H1 (cell line): ENCODE results near the gene TMEM134. TPM values are rescaled to one million over a fixed set of nuclear protein-coding genes. Genes with fewer than 3 reads are reported as not detected.
A peak's percentile ranks its signal among the peaks of the same experiment; 100 is the strongest.

ENCODE experiments used
- CTCF ChIA-PET: fragments of 300-600 bp; sonication (Branson Sonifier 250); formaldehyde crosslinking; loops from one replicate; lab custom pipeline; 2021; ENCODE audit not compliant: partially characterized antibody; lab: Charles Lee
- POLR2A ChIA-PET: fragments of 300-600 bp; sonication (Branson Sonifier 250); formaldehyde crosslinking; loops from one replicate; lab custom pipeline; 2021; ENCODE audit warnings: inconsistent platforms; ENCODE audit not compliant: partially characterized antibody; lab: Charles Lee
- DNase-seq, 2 experiments: peaks; one replicate each; pipeline versions ENCODE4 v3.0.0 to v3.0.0-alpha.2; 2010 to 2022; ENCODE audit warnings: low spot score in 2 of 2, low read depth in 1 of 2, mixed read lengths in 1 of 2
- FAIRE-seq: peaks from 2 replicates; lab custom pipeline; 2011; peaks lifted over from hg19 to GRCh38; lab: Jason Lieb, UNC
- H2AFZ ChIP-seq: 2 replicates; pipeline ENCODE4 v1.8.1; 2012; ENCODE audit warnings: low read length, inconsistent platforms
- H2AK5ac ChIP-seq: 2 replicates; pipeline ENCODE4 v1.6.1; 2013; ENCODE audit warnings: low read depth, low read length
- H2BK120ac ChIP-seq: replicated peaks from 2 replicates; pipeline ENCODE3; 2013; ENCODE audit warnings: low read depth, low read length, inconsistent platforms
- H2BK12ac ChIP-seq: 2 replicates; pipeline ENCODE4 v1.6.1; 2013; ENCODE audit warnings: low read depth, low read length
- H2BK15ac ChIP-seq: 2 replicates; pipeline ENCODE4 v1.6.1; 2013; ENCODE audit warnings: low read length
- H2BK20ac ChIP-seq: 2 replicates; pipeline ENCODE4 v1.6.1; 2013; ENCODE audit warnings: low read length
- H2BK5ac ChIP-seq: 2 replicates; pipeline ENCODE4 v1.6.1; 2013; ENCODE audit warnings: low read depth, low read length
- H3K14ac ChIP-seq: 2 replicates; pipeline ENCODE4 v1.6.1; 2013; ENCODE audit warnings: inconsistent platforms; ENCODE audit not compliant: insufficient read length
- H3K18ac ChIP-seq: 2 replicates; pipeline ENCODE4 v1.6.1; 2013; ENCODE audit warnings: low read length; ENCODE audit errors: extremely low read depth
- H3K23ac ChIP-seq: 2 replicates; pipeline ENCODE4 v1.6.1; 2013; ENCODE audit warnings: inconsistent platforms; ENCODE audit not compliant: insufficient read length
- H3K23me2 ChIP-seq: 2 replicates; pipeline ENCODE4 v1.6.1; 2013; ENCODE audit warnings: low read depth, low read length
- H3K27ac ChIP-seq: 2 replicates; pipeline ENCODE4 v1.6.1; 2011; ENCODE audit warnings: low read depth, low read length, inconsistent platforms
- H3K27me3 ChIP-seq, 4 experiments: replicated peaks in 1 of 4; 1 replicate in 1 of 4; 2 replicates in 3 of 4; pipeline versions ENCODE4 v1.6.1 to v1.8.1; 2011 to 2013; ENCODE audit warnings: low read length in 3 of 4, mild to moderate bottlenecking in 3 of 4, inconsistent platforms in 2 of 4, mixed read lengths in 2 of 4, moderate library complexity in 1 of 4; ENCODE audit not compliant: control insufficient read depth in 3 of 4, insufficient read depth in 3 of 4; ENCODE audit errors: extremely low read depth in 1 of 4
- H3K36me3 ChIP-seq, 4 experiments: 2 replicates each; pipeline versions ENCODE4 v1.6.1 to v1.8.1; 2011 to 2013; ENCODE audit warnings: mild to moderate bottlenecking in 4 of 4, low read length in 3 of 4, moderate library complexity in 2 of 4, control low read depth in 1 of 4, inconsistent platforms in 1 of 4; ENCODE audit not compliant: insufficient read depth in 4 of 4, control insufficient read depth in 2 of 4
- H3K4ac ChIP-seq: replicated peaks from 2 replicates; pipeline ENCODE3; 2013; ENCODE audit warnings: low read length, low read depth, mixed read lengths, inconsistent platforms; ENCODE audit not compliant: insufficient read length
- H3K4me1 ChIP-seq, 4 experiments: replicated peaks in 1 of 4; 1 replicate in 1 of 4; 2 replicates in 3 of 4; pipeline versions ENCODE4 v1.6.1 to v1.8.1; 2011 to 2013; ENCODE audit warnings: low read length in 3 of 4, inconsistent platforms in 2 of 4, mixed read lengths in 1 of 4; ENCODE audit not compliant: insufficient read depth in 4 of 4, control insufficient read depth in 3 of 4
- H3K4me2 ChIP-seq, 2 experiments: 2 replicates each; pipeline versions ENCODE4 v1.6.1 to v1.8.1; 2011 to 2013; ENCODE audit warnings: low read depth in 2 of 2, low read length in 2 of 2, control low read depth in 1 of 2, inconsistent platforms in 1 of 2, mild to moderate bottlenecking in 1 of 2; ENCODE audit not compliant: insufficient read depth in 1 of 2
- H3K4me3 ChIP-seq, 4 experiments: fragments of 200-600, 300-600 bp in 1 of 4; sonication (generic), shearing (Covaris generic), sonication (Bioruptor Twin) in 1 of 4; 2 replicates each; pipeline versions ENCODE4 v1.5.1 to v1.8.1; 2011 to 2016; ENCODE audit warnings: low read length in 4 of 4, low read depth in 3 of 4, control low read depth in 2 of 4, inconsistent platforms in 2 of 4, mild to moderate bottlenecking in 2 of 4, mixed read lengths in 1 of 4, moderate library complexity in 1 of 4; ENCODE audit not compliant: insufficient read depth in 2 of 4; ENCODE audit errors: extremely low read depth in 1 of 4
- H3K56ac ChIP-seq: replicated peaks from 2 replicates; pipeline ENCODE3; 2013; ENCODE audit warnings: low read depth, mild to moderate bottlenecking, mixed read lengths, low read length, inconsistent platforms; ENCODE audit not compliant: insufficient read length
- H3K79me1 ChIP-seq: 2 replicates; pipeline ENCODE4 v1.6.1; 2013; ENCODE audit warnings: low read depth, low read length, control low read depth
- H3K79me2 ChIP-seq, 2 experiments: 2 replicates each; pipeline versions ENCODE4 v1.6.1 to v1.8.1; 2012 to 2013; ENCODE audit warnings: low read length in 2 of 2, mild to moderate bottlenecking in 2 of 2, inconsistent platforms in 1 of 2; ENCODE audit not compliant: insufficient read depth in 2 of 2, control insufficient read depth in 1 of 2
- H3K9ac ChIP-seq, 4 experiments: replicated peaks in 1 of 4; 1 replicate in 1 of 4; 2 replicates in 3 of 4; pipeline versions ENCODE4 v1.6.1 to v1.8.1; 2011 to 2013; ENCODE audit warnings: low read depth in 3 of 4, low read length in 3 of 4, control low read depth in 2 of 4, mild to moderate bottlenecking in 2 of 4, moderate library complexity in 2 of 4, inconsistent platforms in 1 of 4; ENCODE audit errors: extremely low read depth in 1 of 4
- H3K9me3 ChIP-seq, 2 experiments: 2 replicates each; pipeline versions ENCODE4 v1.6.1 to v1.8.1; 2012 to 2013; ENCODE audit warnings: mild to moderate bottlenecking in 2 of 2, moderate library complexity in 2 of 2, control low read depth in 1 of 2, inconsistent platforms in 1 of 2, low read depth in 1 of 2, low read length in 1 of 2, mixed read lengths in 1 of 2; ENCODE audit not compliant: insufficient read depth in 2 of 2
- H4K20me1 ChIP-seq, 2 experiments: replicated peaks in 1 of 2; 2 replicates each; pipeline versions ENCODE3 to v1.8.1; 2011 to 2013; ENCODE audit warnings: inconsistent platforms in 2 of 2, low read length in 2 of 2, mild to moderate bottlenecking in 1 of 2; ENCODE audit not compliant: insufficient read depth in 2 of 2, control insufficient read depth in 1 of 2
- H4K5ac ChIP-seq: 2 replicates; pipeline ENCODE4 v1.6.1; 2013; ENCODE audit warnings: low read length, low read depth, mixed read lengths, inconsistent platforms; ENCODE audit not compliant: insufficient read length
- H4K8ac ChIP-seq: 2 replicates; pipeline ENCODE4 v1.8.0; 2013; ENCODE audit warnings: mild to moderate bottlenecking, moderate library complexity, low read length, inconsistent platforms; ENCODE audit not compliant: insufficient read depth; ENCODE audit errors: extremely low read depth
- H4K91ac ChIP-seq: replicated peaks from 2 replicates; pipeline ENCODE3; 2013; ENCODE audit warnings: low read length, mixed read lengths, inconsistent platforms; ENCODE audit not compliant: insufficient read length
- ATF2 ChIP-seq: IDR thresholded peaks from 2 replicates; pipeline ENCODE4 v1.6.1; 2012; ENCODE audit warnings: low read length, inconsistent platforms
- CTBP2 ChIP-seq: IDR thresholded peaks from 2 replicates; pipeline ENCODE4 v1.7.0; 2011; ENCODE audit warnings: borderline replicate concordance, mild to moderate bottlenecking, moderate library complexity, mixed read lengths, low read length; ENCODE audit not compliant: insufficient read depth, insufficient read length
- CTCF ChIP-seq, 3 experiments: IDR thresholded peaks; 1 replicate in 2 of 3; 2 replicates in 1 of 3; pipeline versions ENCODE4 v1.5.1 to v1.6.1; 2011; ENCODE audit warnings: low read length in 3 of 3, mild to moderate bottlenecking in 3 of 3, inconsistent platforms in 2 of 3, low read depth in 1 of 3, moderate library complexity in 1 of 3; ENCODE audit not compliant: insufficient read depth in 1 of 3; ENCODE audit errors: control extremely low read depth in 1 of 3
- HDAC6 ChIP-seq: IDR thresholded peaks from one replicate; pipeline ENCODE4 v1.7.1; 2012; ENCODE audit warnings: low read depth, mild to moderate bottlenecking, inconsistent platforms, low read length, moderate library complexity
- SP2 ChIP-seq: IDR thresholded peaks from 2 replicates; pipeline ENCODE4 v1.6.1; 2012; ENCODE audit warnings: mild to moderate bottlenecking, low read length, inconsistent platforms
- YY1 ChIP-seq: IDR thresholded peaks from 2 replicates; pipeline ENCODE4 v1.6.1; 2011; ENCODE audit warnings: low read depth, mild to moderate bottlenecking, low read length
- whole genome bisulfite sequencing, 2 experiments: shearing (Covaris generic) in 1 of 2; methylation state at CpG; one replicate each; pipeline versions ENCODE4 v1.1.6 to v1.1.7; 2013 to 2015; ENCODE audit warnings: low lambda C conversion rate in 2 of 2, mixed read lengths in 2 of 2, inconsistent platforms in 1 of 2, low coverage in 1 of 2, missing lambda C conversion rate in 1 of 2; ENCODE audit not compliant: insufficient replicate concordance in 2 of 2, insufficient coverage in 1 of 2, insufficient read length in 1 of 2; ENCODE audit errors: extremely low coverage in 1 of 2, missing lambda C conversion rate in 1 of 2; 5-methylcytosine and 5-hydroxymethylcytosine counted together
- polyA plus RNA-seq, 7 experiments: library from polyadenylated mRNA; depleted of rRNA in 3 of 7; stranded (reverse) in 5 of 7; unstranded in 2 of 7; fragments of >200 nt in 5 of 7; fragments of 200-250 nt in 2 of 7; gene quantifications; 1 replicate in 5 of 7; 2 replicates in 1 of 7; 4 replicates in 1 of 7; pipeline versions ENCODE4 v1.2.1 to v1.2.3, GENCODE V29; 2011 to 2013; ENCODE audit warnings: missing spikeins in 2 of 7, mixed read lengths in 2 of 7
- total RNA-seq: library from RNA; stranded (reverse); fragmentation: NEBNext Ultra II Directional; extraction: Animal tissue kit (Norgen Biotek cat#: 25700); gene quantifications from 2 replicates; pipeline ENCODE4 v1.2.1, GENCODE V29; 2021

TMEM134 gene
- total and polyA plus RNA-seq, 2 of the 8 experiments (the other 6 are each of a cell fraction or from before 2014, with no cell fraction given) = 32.4 to 229 TPM

GRCh38 chr11:67453816-67454732 lies 15.0 kb downstream of the TMEM134 start:
- H3K9ac ChIP-seq = no peak overlapping the region
- H3K23ac ChIP-seq = no peak overlapping the region
- H4K20me1 ChIP-seq = no peaks in the 10 kb centered on the region
- no peaks in the 10 kb centered on the region for H3K23me2 ChIP-seq
- H4K5ac ChIP-seq = no peak overlapping the region
- CTCF ChIA-PET = no interaction called here
- FAIRE-seq (no peak), DNase-seq (no peak)
- no peak overlapping the region for H3K27ac ChIP-seq
- H2BK12ac ChIP-seq = no peak overlapping the region
- no peak overlapping the region for H2AFZ ChIP-seq
- no peak overlapping the region for H3K4me3 ChIP-seq
- H3K18ac ChIP-seq = no peak overlapping the region
- no peak overlapping the region for H2AK5ac ChIP-seq
- H3K79me2 ChIP-seq = no peaks in the 10 kb centered on the region
- no peaks in the 10 kb centered on the region for H3K4me1 ChIP-seq
- peak overlapping the region; percentile 71 for H4K8ac ChIP-seq
- no peak overlapping the region for H3K56ac ChIP-seq
- no peak overlapping the region for H2BK20ac ChIP-seq
- H3K79me1 ChIP-seq = no peaks in the 10 kb centered on the region
- H3K4ac ChIP-seq = no peak overlapping the region
- H2BK15ac ChIP-seq = no peak overlapping the region
- no peak for TF ChIP-seq YY1
- TF ChIP-seq CTBP2 = no peak
- no peak for TF ChIP-seq ATF2
- TF ChIP-seq HDAC6 = no peak
- TF ChIP-seq SP2 = no peak
- TF ChIP-seq CTCF (IDR thresholded peaks at IDR 0.05; ENCODE audit: control extremely low read depth in 1 of 3, insufficient read depth in 1 of 3, low read depth in 1 of 3, low read length in 3 of 3) = no peak
- no peaks in the 10 kb centered on the region for H3K36me3 ChIP-seq
- no peak overlapping the region for H2BK120ac ChIP-seq
- no peaks in the 10 kb centered on the region for H3K9me3 ChIP-seq
- WGBS, 2 experiments = 92% methylated on average over 21 of the region's 21 CpGs; no CpG with 5 or more reads in 1 of the 2 experiments
- no peak overlapping the region for H4K91ac ChIP-seq
- no peak overlapping the region for H3K4me2 ChIP-seq
- no peaks in the 10 kb centered on the region for H3K27me3 ChIP-seq
- no peak overlapping the region for H3K14ac ChIP-seq
- POLR2A ChIA-PET = interaction anchor here (0.9 to 4.3 kb wide), 4 partner anchors 13 to 62 kb away, joined by 3 to 27 read pairs (median 3); partner anchors contain the start of genes PTPRCAP and RAD9A
- H2BK5ac ChIP-seq = no peak overlapping the region
